T-helper 2 cell (primary cell): Measurements from ENCODE around the gene MB21D2.

Experiments
- DNase-seq, 5 experiments: peaks; one replicate each; pipeline versions ENCODE4 v3.0.0 to v3.0.0-alpha.2; 2012 to 2022

MB21D2 gene

GRCh38 chr3:192923731-192924130 lies 6.1 kb upstream of the MB21D2 start:
- DNase-seq, result no peak

DNA sequence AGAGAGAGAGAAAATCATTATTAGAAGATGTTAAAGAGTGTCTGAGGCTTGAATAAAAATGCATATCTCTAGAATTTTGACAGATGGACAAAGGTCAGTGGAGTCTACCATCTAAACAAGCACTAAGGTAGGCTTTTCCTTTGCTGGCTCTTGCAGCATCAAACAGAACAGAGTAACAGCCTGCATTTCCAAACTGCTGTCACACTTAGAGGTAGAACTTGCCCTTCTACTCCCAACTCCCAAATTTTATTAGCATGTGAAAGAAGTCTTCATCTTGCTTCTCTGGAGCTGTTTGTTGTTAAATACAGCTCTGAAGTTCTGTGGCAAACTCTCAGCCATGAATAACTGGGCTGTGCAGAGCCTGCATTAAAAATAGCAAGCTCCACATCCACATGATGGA lies 4.1 kb upstream of the MB21D2 start:
- no peak for DNase-seq

DNA sequence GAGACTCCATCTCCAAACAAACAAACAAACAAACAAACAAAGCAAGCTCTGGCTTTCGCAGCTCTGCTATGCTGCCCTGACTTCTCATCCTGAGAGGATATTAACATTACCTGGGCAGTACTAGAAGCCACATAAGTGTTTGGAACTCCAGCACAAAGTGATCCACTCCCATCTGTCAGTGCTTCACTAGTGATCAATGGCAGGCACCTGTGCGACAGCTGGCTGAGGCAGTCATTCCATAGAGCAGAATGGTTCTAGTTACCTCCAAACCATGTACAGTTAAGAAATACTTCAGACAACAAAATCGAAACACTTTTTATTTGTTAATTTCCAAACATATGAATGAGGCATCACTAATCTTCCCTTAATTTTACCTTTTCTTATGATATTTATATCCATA lies 2.8 kb upstream of the MB21D2 start:
- DNase-seq, result no peak

- no peak for DNase-seq
Measured at GRCh38 chr3:192919901-192920300, 2.2 kb upstream of the MB21D2 start.

- DNase-seq, result no peak
Measured at GRCh38 chr3:192918275-192918588, 576 bp upstream of the MB21D2 start.

DNA sequence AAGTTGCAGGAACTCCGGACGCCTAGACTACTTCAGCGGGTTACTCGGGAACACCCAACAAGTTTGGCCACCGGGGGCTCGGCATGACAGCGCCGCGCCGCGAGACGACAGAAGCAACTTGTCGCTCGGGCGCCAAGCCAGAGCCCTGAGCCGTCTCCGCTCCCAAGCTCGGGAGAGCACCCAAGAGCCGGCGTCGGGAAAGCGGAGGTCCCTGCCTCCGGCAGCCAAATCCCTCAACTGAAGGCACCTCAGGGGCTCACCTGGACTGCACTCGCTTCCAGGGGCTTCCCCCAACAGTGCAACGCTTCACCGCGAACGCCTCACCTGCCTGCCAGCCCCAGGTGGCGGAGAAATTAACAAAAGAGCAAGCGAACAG lies 640 bp downstream of the MB21D2 start:
- peak in 4 of 5 experiments; percentile 12 to 71 (median 17) for DNase-seq

- peak in 1 of 5 experiments; percentile 36 for DNase-seq
Measured at GRCh38 chr3:192916371-192917027, 1.2 kb downstream of the MB21D2 start.

- DNase-seq, result no peak
Measured at GRCh38 chr3:192915722-192916121, 1.9 kb downstream of the MB21D2 start.

- peak in 1 of 5 experiments; percentile 65 for DNase-seq
Measured at GRCh38 chr3:192915304-192915703, 2.4 kb downstream of the MB21D2 start.

DNA sequence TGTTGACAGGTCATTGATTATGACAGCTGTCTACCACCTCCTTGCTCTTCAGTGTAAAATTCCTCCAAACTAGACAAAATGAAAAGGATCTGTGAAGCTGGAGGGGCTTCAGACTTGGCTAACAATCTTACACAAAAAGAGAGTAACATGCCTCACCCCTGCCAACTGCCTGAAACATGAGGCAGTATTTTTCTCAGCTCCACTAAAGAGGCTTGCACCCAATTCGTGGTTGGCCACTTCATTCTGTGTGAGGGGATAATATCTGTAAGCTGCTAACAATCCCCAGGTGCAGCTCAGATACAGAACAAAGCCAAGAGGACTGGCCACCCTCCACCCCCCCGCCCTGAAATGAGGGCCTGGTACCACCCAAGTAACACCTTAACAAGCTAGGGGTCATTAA lies 2.8 kb downstream of the MB21D2 start:
- peak in 1 of 5 experiments; percentile 57 for DNase-seq

DNA sequence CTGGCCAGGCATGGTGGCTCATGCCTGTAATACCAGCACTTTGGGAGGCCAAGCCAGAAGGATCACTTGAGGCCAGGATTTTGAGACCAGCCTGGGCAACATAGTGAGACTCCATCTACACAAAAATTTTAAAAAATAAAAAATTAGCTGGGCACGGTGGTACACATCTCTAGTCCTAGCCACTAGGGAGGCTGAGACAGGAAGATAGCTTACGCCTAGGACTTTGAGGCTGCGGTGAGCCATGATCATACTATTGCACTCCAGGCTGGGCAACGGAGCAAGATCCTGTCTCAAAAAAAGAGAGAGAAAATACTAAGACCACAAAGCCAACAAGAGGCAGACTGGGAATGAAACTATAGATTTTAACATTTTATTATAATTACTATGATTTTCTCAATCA lies 4.1 kb downstream of the MB21D2 start:
- no peak for DNase-seq

- DNase-seq, result no peak
Measured at GRCh38 chr3:192911293-192911692, 6.4 kb downstream of the MB21D2 start.

DNA sequence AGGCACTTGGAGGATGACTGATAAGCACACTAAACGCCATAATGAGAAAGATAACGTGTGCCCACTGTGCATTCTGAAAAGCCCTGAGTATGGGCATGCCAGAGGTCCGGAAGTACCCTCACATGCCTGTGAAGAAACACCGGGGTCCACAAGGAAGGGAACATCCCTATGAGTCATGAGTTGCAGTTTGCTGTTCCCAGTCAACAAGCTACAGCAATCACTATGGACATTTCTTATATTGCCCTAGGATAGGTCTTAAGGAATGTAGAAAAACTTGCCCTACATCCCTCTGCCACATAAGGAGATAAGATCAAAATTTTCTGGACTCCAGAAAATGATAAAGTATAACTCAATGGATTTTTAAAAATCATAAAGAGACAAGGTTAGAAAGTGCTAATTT lies 9.9 kb downstream of the MB21D2 start:
- no peak for DNase-seq

DNA sequence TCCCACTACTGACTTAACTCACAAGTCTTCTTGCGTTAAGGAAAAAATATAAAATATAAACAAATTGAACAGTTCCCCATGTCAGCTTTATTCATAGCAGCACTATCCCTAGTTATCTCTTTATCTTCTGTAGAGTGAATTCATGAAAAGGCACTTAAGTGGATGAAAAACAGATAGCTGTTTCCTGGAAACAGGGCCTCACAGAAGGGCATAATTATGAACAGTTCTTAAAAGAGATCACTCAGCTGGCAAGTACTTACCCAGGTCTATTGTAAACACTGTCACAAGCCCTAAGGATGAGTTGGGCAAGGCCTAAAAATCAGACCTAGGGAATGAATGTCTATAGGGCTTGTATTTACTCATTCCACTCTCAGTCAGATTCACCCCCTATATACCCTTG lies 10.7 kb downstream of the MB21D2 start:
- DNase-seq, result peak in 1 of 5 experiments; percentile 80

DNA sequence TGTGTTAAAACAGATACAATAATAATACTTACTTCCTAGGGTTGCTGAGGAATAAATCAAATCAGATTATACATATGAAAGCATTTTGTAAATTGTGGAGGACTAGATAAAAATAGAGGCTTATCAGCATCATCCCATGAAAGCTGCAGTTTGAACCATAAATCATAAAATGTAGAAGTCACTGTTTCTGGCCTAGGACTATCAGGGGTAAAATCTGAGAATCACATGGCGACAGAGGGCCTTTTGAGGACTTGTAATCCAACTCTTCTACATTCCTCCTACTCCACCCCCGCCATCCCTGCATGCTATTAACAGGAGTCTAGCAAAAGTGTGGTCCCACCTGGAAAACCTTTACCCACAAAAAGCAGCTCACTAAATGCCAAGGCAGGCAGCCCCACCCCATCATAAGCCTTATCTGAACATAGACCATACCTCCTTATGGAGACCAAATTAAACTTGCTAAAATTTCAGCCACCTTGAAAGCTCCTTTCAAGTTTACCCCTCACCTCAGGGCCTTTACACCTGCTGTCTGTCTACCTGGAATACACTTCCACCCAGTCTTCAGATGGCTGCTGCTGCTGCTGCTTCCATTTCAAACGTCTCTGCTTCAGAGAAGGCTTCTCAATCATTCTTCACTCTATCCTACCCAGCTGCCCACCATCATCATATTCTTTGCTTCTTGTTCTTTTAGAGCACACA lies 11.5 kb downstream of the MB21D2 start:
- DNase-seq, result no peak

DNA sequence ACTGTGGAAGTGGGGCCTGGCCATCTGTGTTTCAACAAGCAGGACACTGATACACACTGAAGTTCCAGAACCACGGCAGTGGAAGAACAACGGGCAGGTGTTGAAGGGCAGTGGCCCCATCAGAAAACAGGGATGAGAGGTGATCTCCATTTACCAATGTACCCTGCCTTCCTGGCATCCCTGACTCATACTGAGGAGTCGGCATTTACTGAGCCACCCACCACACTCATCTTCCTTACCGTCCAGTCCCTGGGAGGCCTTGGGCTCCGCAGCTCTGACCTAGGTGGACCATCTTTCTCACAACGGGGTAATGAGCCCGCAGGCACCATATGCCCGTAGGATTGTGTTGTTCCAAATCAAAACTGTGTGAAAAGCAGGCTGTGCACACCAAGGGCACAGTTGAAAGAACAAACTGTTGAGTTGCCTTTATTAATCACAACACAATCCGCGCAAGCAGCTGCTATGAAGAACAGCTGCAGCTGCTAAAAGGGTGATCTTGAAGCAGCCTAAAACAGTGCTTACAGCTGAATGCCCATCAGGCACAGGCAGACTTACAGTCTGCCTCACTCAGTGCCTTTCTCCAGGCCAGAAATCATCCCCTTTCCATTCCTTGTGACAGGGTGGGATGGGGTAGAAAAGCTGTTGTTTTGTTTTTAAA lies 12.9 kb downstream of the MB21D2 start:
- no peak for DNase-seq

DNA sequence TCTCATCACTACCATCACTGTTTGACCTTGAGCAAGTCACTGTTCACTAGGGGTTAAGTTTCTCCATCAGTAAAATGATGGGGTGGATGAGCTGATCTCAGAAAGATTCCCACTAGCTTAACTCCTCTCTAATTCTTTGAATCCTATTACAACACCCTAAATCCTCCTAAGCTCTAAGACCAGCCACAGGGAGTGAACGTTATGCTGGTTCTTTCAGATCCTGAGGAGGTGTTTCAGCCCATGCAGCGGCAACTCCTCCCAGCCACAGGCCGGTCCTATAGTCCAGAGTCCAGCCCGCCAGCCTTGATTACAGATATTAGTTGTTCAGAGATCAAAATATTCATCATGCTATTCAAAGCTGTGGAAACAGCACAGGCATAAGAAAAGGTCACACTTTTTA lies 15.1 kb downstream of the MB21D2 start:
- DNase-seq, result no peak

GRCh38 chr3:192901435-192901834 lies 16.2 kb downstream of the MB21D2 start:
- no peak for DNase-seq

- DNase-seq, result peak in 1 of 5 experiments; percentile 80
Measured at GRCh38 chr3:192899540-192899982, 18.1 kb downstream of the MB21D2 start.

DNA sequence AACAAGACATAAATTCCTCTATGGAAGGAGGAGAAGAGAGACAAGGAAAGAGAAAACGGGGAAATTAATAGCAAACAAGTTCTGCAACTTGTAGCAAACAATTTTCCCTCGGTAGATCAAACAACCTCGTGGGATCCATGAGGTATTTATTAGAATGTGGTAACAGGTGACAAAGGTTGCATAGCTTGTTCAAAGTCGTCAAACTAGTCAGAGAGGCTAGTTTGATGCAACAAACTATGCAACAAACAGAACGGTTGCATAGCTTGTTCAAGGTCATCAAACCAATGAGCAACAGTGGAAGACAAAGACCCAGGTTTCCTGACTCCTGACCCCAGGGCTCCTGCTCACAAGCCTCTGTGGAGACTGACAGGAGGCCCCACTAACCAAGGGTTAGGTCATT lies 20.7 kb downstream of the MB21D2 start:
- DNase-seq, result no peak

- DNase-seq, result no peak
Measured at GRCh38 chr3:192896208-192896607, 21.4 kb downstream of the MB21D2 start.

- DNase-seq, result peak in 1 of 5 experiments; percentile 66
Measured at GRCh38 chr3:192894676-192895075, 23.0 kb downstream of the MB21D2 start.

- DNase-seq, result peak; percentile 24 to 99 (median 46)
Measured at GRCh38 chr3:192892981-192893700, 24.5 kb downstream of the MB21D2 start.
